ENCODE results near the gene SSTR5. TPM values are rescaled to one million over a fixed set of nuclear protein-coding genes. Genes with fewer than 3 reads are reported as not detected.
A peak's percentile ranks its signal among the peaks of the same experiment; 100 is the strongest.

SSTR5 gene
- total and polyA plus RNA-seq, 5 experiments from 2014 or later: not detected

DNA sequence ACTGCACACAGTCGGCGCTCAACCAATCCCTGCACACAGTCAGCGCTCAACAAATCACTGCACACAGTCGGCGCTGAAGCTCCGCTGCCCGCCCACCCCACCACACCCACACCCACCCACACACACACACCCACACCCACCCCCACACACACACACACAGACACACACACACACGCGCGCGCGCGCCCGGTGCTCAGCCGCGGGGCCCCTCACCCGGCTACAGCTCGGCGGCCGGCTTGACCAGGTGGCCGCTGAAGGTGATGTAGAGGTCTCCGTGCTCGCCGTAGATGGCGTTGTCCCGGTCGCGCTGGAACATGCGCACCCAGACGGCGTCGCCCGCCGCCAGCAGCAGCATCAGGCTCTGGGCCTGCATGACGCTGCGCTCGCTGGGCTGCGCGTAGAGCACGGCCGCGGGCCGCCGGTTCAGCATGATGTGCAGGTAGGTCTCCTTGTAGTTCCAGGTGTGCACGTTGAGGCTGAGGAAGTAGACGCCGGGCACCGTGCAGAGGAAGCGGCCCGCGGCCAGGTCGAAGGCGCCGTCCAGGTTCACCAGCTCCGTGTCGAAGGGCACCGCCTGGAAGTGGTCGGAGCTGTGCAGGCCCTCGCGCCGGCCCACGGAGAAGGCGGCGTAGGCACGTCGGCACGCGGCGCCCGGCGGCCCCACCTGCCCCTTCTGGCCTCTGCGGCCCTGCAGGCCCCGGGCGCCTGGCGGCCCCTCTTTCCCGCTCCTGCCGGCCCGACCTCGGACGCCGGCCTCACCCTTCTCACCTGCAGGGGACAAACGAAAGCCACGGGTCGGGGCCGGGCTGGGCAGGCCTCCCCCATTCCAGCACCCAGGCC is 21.0 kb downstream of the SSTR5 start:
- no peaks in the 10 kb centered on the region for H3K36me3 Mint-ChIP-seq
- no peaks in the 10 kb centered on the region for H3K4me1 Mint-ChIP-seq
- no peak overlapping the region for H3K27ac Mint-ChIP-seq
- H3K27me3 Mint-ChIP-seq: no peaks in the 10 kb centered on the region
- H3K4me3 Mint-ChIP-seq: peak overlapping the region in 1 of 10 donors; percentile 22
- H3K9me3 Mint-ChIP-seq: no peaks in the 10 kb centered on the region
- peak; percentile 41 to 72 for ATAC-seq
- POLR2A ChIA-PET: no interaction called here
- peak in 4 of 10 donors; percentile 11 to 35 (median 26) for DNase-seq

DNA sequence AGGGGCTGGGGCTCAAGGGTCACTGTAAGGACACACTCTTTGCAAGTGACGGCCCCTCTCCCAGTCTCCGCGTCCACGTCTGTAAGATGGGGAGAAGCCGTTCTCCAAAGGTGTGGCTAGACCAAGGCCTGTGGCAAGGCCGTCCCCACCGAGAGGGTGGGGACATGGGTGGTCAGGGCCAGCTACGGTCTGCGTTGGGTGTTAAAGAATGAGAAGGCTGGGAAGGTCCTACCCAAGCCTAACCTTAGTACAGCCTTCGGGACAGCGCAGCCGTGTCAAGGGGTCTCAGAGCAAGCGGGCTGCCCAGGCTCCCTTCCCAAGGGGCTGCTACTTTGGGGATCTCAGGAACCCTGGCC is 21.6 kb downstream of the SSTR5 start:
- no peak overlapping the region for H3K4me3 Mint-ChIP-seq
- H3K36me3 Mint-ChIP-seq: no peaks in the 10 kb centered on the region
- POLR2A ChIA-PET: no interaction called here
- H3K4me1 Mint-ChIP-seq: no peaks in the 10 kb centered on the region
- no peaks in the 10 kb centered on the region for H3K9me3 Mint-ChIP-seq
- DNase-seq: no peak
- ATAC-seq: no peak
- H3K27ac Mint-ChIP-seq: no peak overlapping the region
- peaks cover 0 to under 1% (median 0%) of the 10 kb centered on the region in 5 donors for H3K27me3 Mint-ChIP-seq

GRCh38 chr16:1094601-1095449 is 22.3 kb downstream of the SSTR5 start:
- Mint-ChIP-seq H3K36me3 (no peaks in the 10 kb centered on the region), H3K4me3 (no peak overlapping the region), H3K27me3 (peaks cover 0 to 6% (median 0%) of the 10 kb centered on the region in 5 donors), H3K4me1 (no peaks in the 10 kb centered on the region), H3K9me3 (no peaks in the 10 kb centered on the region), H3K27ac (no peak overlapping the region)
- POLR2A ChIA-PET: no interaction called here
- no peak for ATAC-seq
- no peak for DNase-seq

- Mint-ChIP-seq H3K36me3 (no peaks in the 10 kb centered on the region), H3K27ac (no peak overlapping the region), H3K4me3 (no peak overlapping the region), H3K4me1 (no peaks in the 10 kb centered on the region), H3K9me3 (no peaks in the 10 kb centered on the region), H3K27me3 (peaks cover 0 to 8% (median 0%) of the 10 kb centered on the region in 5 donors)
- POLR2A ChIA-PET: no interaction called here
- no peak for DNase-seq
- ATAC-seq: no peak
Measured at GRCh38 chr16:1095450-1096168, 23.1 kb downstream of the SSTR5 start.

DNA sequence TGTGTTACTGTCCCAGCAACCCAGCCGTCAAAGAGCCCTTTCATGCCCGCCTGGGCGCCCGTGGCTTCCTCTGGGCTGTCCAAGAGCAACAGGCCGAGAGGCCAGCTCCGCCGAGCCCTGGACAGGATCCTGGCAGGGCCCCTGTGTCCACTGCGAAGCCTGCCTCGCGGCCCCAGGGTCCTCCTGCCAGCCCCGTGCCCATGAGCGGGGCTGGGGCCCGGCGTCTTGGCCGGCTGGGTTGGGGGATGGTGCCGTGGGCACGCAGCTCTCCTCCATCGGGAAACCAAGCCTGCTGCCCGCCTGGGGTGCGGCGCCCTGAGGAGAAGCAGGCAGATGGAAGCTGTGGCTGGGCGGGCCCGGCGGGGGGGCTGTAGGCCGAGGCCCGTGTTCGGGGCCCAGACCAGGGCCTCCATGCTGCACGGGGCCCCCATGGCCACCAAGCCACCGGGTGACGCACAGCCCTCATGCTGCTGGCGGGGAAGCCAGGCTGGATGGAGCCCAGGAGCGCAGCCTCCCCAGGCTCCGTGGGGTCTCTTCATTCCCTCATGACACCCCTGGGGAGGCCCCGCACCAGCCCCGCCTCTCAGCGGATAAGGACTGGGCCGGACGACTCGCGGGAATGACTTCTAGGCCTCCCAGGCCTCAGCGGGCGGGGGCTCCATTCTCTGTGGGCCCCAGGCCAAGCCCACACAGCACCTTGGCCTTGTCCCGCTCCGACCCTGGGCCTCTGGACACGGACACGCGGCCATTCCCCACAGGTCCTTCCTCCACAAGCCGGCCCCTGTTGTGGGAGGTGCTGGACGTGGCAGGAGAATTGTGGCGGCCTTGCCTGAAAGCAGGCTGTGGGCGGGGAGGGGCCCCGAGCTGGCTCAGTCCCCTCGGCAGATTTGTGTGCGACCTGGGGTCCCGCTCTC is 23.9 kb downstream of the SSTR5 start, which contains the start of gene C1QTNF8:
TSS of gene C1QTNF8 (minus strand) at position 76 of the 914 bp plus-strand sequence. CDS start 1,322 bp downstream, outside the sequence.
- no peak for DNase-seq
- POLR2A ChIA-PET: no interaction called here

GRCh38 chr16:1097156-1097555 is 24.6 kb downstream of the SSTR5 start:
- no peak for DNase-seq
- no peak overlapping the region for H3K27ac Mint-ChIP-seq
- H3K27me3 Mint-ChIP-seq: peaks cover 0 to 10% (median 0%) of the 10 kb centered on the region in 5 donors
- POLR2A ChIA-PET: no interaction called here
- H3K36me3 Mint-ChIP-seq: no peaks in the 10 kb centered on the region
- no peaks in the 10 kb centered on the region for H3K9me3 Mint-ChIP-seq
- no peak overlapping the region for H3K4me3 Mint-ChIP-seq
- ATAC-seq: no peak
- no peaks in the 10 kb centered on the region for H3K4me1 Mint-ChIP-seq

More for the DNA sequence above, 23.9 kb downstream of the SSTR5 start, which contains the start of gene C1QTNF8:
- Mint-ChIP-seq H3K9me3 (no peaks in the 10 kb centered on the region), H3K27ac (no peak within 1 kb of the TSS), H3K4me3 (no peak within 1 kb of the TSS), H3K27me3 (peaks cover 0 to 10% (median 0%) of the 10 kb centered on the region in 5 donors), H3K36me3 (no peaks in the 10 kb centered on the region), H3K4me1 (no peaks in the 10 kb centered on the region)
- ATAC-seq: no peak

- Mint-ChIP-seq H3K27me3 (peaks cover 0 to 10% (median 0%) of the 10 kb centered on the region in 5 donors), H3K36me3 (no peaks in the 10 kb centered on the region), H3K4me1 (no peaks in the 10 kb centered on the region), H3K4me3 (no peak overlapping the region), H3K27ac (no peak overlapping the region), H3K9me3 (no peaks in the 10 kb centered on the region)
- POLR2A ChIA-PET: no interaction called here
- no peak for DNase-seq
- no peak for ATAC-seq
Measured at GRCh38 chr16:1097800-1098199, 25.3 kb downstream of the SSTR5 start.

DNA sequence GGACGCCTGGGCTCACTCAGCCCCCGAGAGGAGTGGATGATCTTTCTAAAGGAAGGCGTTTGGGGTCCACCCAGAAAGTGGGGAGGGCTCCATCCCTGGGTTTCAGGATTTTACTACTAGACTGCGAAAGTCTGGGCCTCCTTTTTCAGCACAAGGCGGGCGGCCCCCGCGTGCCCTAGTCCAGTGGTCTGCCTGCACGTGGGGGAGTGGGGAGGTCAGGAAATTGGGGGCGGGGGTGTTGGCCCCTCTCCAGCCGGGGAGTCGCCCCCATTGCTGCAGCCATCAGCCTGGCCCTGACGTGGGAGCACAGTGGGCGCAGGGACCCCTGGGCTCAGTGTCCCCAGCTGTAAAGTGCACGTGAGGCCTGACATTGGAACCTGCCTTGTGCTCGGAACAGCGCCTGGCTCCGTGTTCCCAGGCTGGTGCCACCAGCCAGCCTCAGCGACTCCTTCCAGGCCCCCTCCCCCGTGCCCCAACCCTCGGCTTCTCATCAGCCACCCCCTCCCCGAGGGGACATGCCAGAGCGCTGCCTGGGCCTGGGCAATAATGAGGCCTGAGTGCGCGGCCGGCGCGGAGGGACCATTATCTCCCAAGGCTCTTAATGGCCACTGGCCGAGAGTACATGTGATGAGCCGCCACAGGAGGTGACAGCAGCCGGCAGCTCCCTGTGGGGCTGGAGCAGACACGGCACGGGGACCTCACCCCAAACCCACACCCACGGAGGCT is 25.9 kb downstream of the SSTR5 start:
- H3K27me3 Mint-ChIP-seq: peaks cover 0 to 10% (median 0%) of the 10 kb centered on the region in 5 donors
- H3K4me1 Mint-ChIP-seq: no peaks in the 10 kb centered on the region
- no peak for ATAC-seq
- H3K27ac Mint-ChIP-seq: no peak overlapping the region
- POLR2A ChIA-PET: no interaction called here
- DNase-seq: no peak
- no peak overlapping the region for H3K4me3 Mint-ChIP-seq
- no peaks in the 10 kb centered on the region for H3K36me3 Mint-ChIP-seq
- no peaks in the 10 kb centered on the region for H3K9me3 Mint-ChIP-seq

GRCh38 chr16:1099189-1100083 is 26.9 kb downstream of the SSTR5 start:
- Mint-ChIP-seq H3K27ac (no peak overlapping the region), H3K36me3 (no peaks in the 10 kb centered on the region), H3K4me3 (no peak overlapping the region), H3K4me1 (no peaks in the 10 kb centered on the region), H3K27me3 (peaks cover 0 to 14% (median 4%) of the 10 kb centered on the region in 5 donors), H3K9me3 (no peaks in the 10 kb centered on the region)
- DNase-seq (no peak), ATAC-seq (no peak)
- POLR2A ChIA-PET: no interaction called here

- no peak overlapping the region for H3K27ac Mint-ChIP-seq
- H3K27me3 Mint-ChIP-seq: peaks cover 0 to 19% (median 4%) of the 10 kb centered on the region in 5 donors
- ATAC-seq: no peak
- no peak overlapping the region for H3K4me3 Mint-ChIP-seq
- no peaks in the 10 kb centered on the region for H3K36me3 Mint-ChIP-seq
- no peak for DNase-seq
- no peaks in the 10 kb centered on the region for H3K9me3 Mint-ChIP-seq
- POLR2A ChIA-PET: interaction anchor here (1.2 kb wide), 1 partner anchor 22 kb away, joined by 3 read pairs; no protein-coding TSS in a partner anchor
- no peaks in the 10 kb centered on the region for H3K4me1 Mint-ChIP-seq
Measured at GRCh38 chr16:1100084-1100800, 27.7 kb downstream of the SSTR5 start.

Measured in naive thymus-derived CD8-positive, alpha-beta T cell (primary cell).